HCT116 (cell line): ENCODE data around the gene CORO7. TPM values are rescaled to one million over a fixed set of nuclear protein-coding genes. Genes with fewer than 3 reads are reported as not detected.
"Not testable (repeated sequence)": the region's sequence is repeated elsewhere in the genome, so short reads cannot be mapped to it uniquely, and the experiment has no call there.

Source experiments
- ATAC-seq: fragments of 200-7000 bp; cut with Tn5 transposase; 2 replicates; pipeline ENCODE4 v1.9.1; 2020; ENCODE audit warnings: mild to moderate bottlenecking, moderate library complexity
- BruUV-seq: library from RNA; stranded (reverse); fragments of 400-500 nt; replicated peaks from 2 replicates; lab custom pipeline; 2021; lab: Mats Ljungman, UMichigan
- CTCF ChIA-PET: fragments of 300-600 bp; sonication (Branson Sonifier 250); formaldehyde crosslinking; loops from one replicate; lab custom pipeline; 2021; ENCODE audit warnings: antibody characterized with exemption; lab: Charles Lee
- POLR2A ChIA-PET: fragments of 300-600, 350-600 bp; sonication (Branson Sonifier 250); formaldehyde crosslinking; loops from one replicate; lab custom pipeline; 2021; ENCODE audit warnings: antibody characterized with exemption; lab: Charles Lee
- RAD21 ChIA-PET, 2 experiments: fragments of 300-600 bp; sonication (Branson Sonifier 250); formaldehyde crosslinking; loops; one replicate each; lab custom pipeline; 2023; ENCODE audit warnings: low total read pairs in 2 of 2; ENCODE audit not compliant: uncharacterized antibody in 2 of 2, unreplicated experiment in 2 of 2, low non-redundant PET in 1 of 2; lab: Charles Lee
- DNase-seq: peaks from one replicate; pipeline ENCODE4 v3.0.0-alpha.2; 2010; ENCODE audit warnings: low read depth, low spot score
- H2AFZ ChIP-seq: fragments of 200-600 bp; shearing (Covaris generic), sonication (generic); 2 replicates; pipeline ENCODE4 v1.6.1; 2017; ENCODE audit warnings: low read depth, mixed run types, mixed read lengths, antibody characterized with exemption, low read length; ENCODE audit not compliant: poor library complexity, severe bottlenecking
- H3K27ac ChIP-seq: 2 replicates; pipeline ENCODE4 v1.5.1; 2012; ENCODE audit warnings: low read depth, low read length
- H3K27me3 ChIP-seq: fragments of 200-600 bp; sonication (generic); 2 replicates; pipeline ENCODE4 v1.6.1; 2016; ENCODE audit warnings: mixed run types, low read length, mixed read lengths; ENCODE audit not compliant: insufficient read depth
- H3K36me3 ChIP-seq, 2 experiments: fragments of 200-500 bp in 1 of 2; fragments of 200-600 bp in 1 of 2; sonication (Bioruptor generic) in 1 of 2; sonication (generic) in 1 of 2; 2 replicates each; pipeline versions ENCODE4 v1.5.1 to v1.6.1; 2014 to 2016; ENCODE audit warnings: low read length in 2 of 2, inconsistent platforms in 1 of 2, mixed read lengths in 1 of 2, mixed run types in 1 of 2; ENCODE audit not compliant: insufficient read depth in 2 of 2, control insufficient read depth in 1 of 2
- H3K4me1 ChIP-seq, 2 experiments: fragments of 200-600 bp in 1 of 2; sonication (generic) in 1 of 2; 2 replicates each; pipeline versions ENCODE4 v1.5.1 to v1.6.1; 2012 to 2017; ENCODE audit warnings: low read length in 2 of 2, inconsistent platforms in 1 of 2, mild to moderate bottlenecking in 1 of 2, mixed read lengths in 1 of 2, mixed run types in 1 of 2, moderate library complexity in 1 of 2; ENCODE audit not compliant: insufficient read depth in 2 of 2, control insufficient read depth in 1 of 2
- H3K4me2 ChIP-seq: fragments of 200-600 bp; sonication (generic); 2 replicates; pipeline ENCODE4 v1.6.1; 2017; ENCODE audit warnings: mixed run types, low read length, mixed read lengths
- H3K4me3 ChIP-seq, 2 experiments: fragments of 200-600 bp in 1 of 2; sonication (generic) in 1 of 2; replicated peaks in 1 of 2; 2 replicates each; pipeline ENCODE4 v1.5.1; 2011 to 2016; ENCODE audit warnings: low read length in 2 of 2, control low read depth in 1 of 2, low read depth in 1 of 2, mild to moderate bottlenecking in 1 of 2, mixed read lengths in 1 of 2, mixed run types in 1 of 2
- H3K79me2 ChIP-seq: fragments of 200-600 bp; sonication (generic); 2 replicates; pipeline ENCODE4 v1.6.1; 2017; ENCODE audit warnings: mild to moderate bottlenecking, mixed run types, low read length, moderate library complexity, mixed read lengths; ENCODE audit not compliant: insufficient read depth
- H3K9ac ChIP-seq: fragments of 200-600 bp; sonication (generic); 2 replicates; pipeline ENCODE4 v1.6.1; 2016; ENCODE audit warnings: low read length, mixed read lengths
- H3K9me2 ChIP-seq: fragments of 200-600 bp; sonication (generic), shearing (Covaris generic); 2 replicates; pipeline ENCODE4 v1.6.1; 2017; ENCODE audit warnings: mixed run types, mild to moderate bottlenecking, moderate library complexity; ENCODE audit not compliant: insufficient read depth
- H3K9me3 ChIP-seq, 2 experiments: fragments of 200-500 bp in 1 of 2; fragments of 200-600 bp in 1 of 2; sonication (Bioruptor generic) in 1 of 2; sonication (generic) in 1 of 2; 2 replicates each; pipeline ENCODE4 v1.6.1; 2014 to 2017; ENCODE audit warnings: low read length in 2 of 2, mixed read lengths in 2 of 2, inconsistent platforms in 1 of 2, low read depth in 1 of 2, mild to moderate bottlenecking in 1 of 2, mixed run types in 1 of 2, moderate library complexity in 1 of 2; ENCODE audit not compliant: control insufficient read depth in 1 of 2, insufficient read depth in 1 of 2
- H4K20me1 ChIP-seq: fragments of 200-600 bp; sonication (generic), shearing (Covaris generic); 2 replicates; pipeline ENCODE4 v1.6.1; 2017; ENCODE audit warnings: mixed run types, mild to moderate bottlenecking, moderate library complexity; ENCODE audit not compliant: insufficient read depth
- EGR1 ChIP-seq: IDR thresholded peaks from 2 replicates; pipeline ENCODE4 v1.6.1; 2012; ENCODE audit warnings: low read depth
- RAD21 ChIP-seq: IDR thresholded peaks from 2 replicates; pipeline ENCODE4 v1.6.1; 2012; ENCODE audit warnings: low read depth, mild to moderate bottlenecking
- REST ChIP-seq: IDR thresholded peaks from 2 replicates; pipeline ENCODE4 v1.6.1; 2012; ENCODE audit warnings: low read depth
- SP1 ChIP-seq: IDR thresholded peaks from 2 replicates; pipeline ENCODE4 v1.6.1; 2012; ENCODE audit warnings: low read depth
- TCF7L2 ChIP-seq: IDR thresholded peaks from 2 replicates; pipeline ENCODE4 v1.7.0; 2011; ENCODE audit warnings: borderline replicate concordance, inconsistent platforms; ENCODE audit not compliant: insufficient read depth, insufficient read length; ENCODE audit errors: extremely low read depth
- ZBTB33 ChIP-seq: IDR thresholded peaks from 2 replicates; pipeline ENCODE4 v1.6.1; 2011; ENCODE audit warnings: mild to moderate bottlenecking, low read length, moderate library complexity; ENCODE audit not compliant: insufficient replicate concordance; ENCODE audit errors: extremely low read depth
- ZFX ChIP-seq: fragments of 450-650 bp; IDR thresholded peaks from 2 replicates; pipeline ENCODE4 v1.6.1; 2017
- ZNF274 ChIP-seq: fragments of 200-500 bp; sonication (Bioruptor generic); IDR thresholded peaks from 2 replicates; pipeline ENCODE4 v1.6.1; 2014; ENCODE audit warnings: mild to moderate bottlenecking, low read depth, low read length, inconsistent platforms
- intact Hi-C: fragments of 100-400 bp; cut with micrococcal nuclease; formaldehyde crosslinking; loops from 2 replicates; pipeline ENCODE4 v1.10.0; 2022
- total RNA-seq: library from RNA; stranded (reverse); gene quantifications from one replicate; pipeline ENCODE4 v1.2.1, GENCODE V29; 2021; ENCODE audit not compliant: unreplicated experiment

Gene CORO7
- total RNA-seq, 1 experiment from 2014 or later: 21.3 TPM

DNA sequence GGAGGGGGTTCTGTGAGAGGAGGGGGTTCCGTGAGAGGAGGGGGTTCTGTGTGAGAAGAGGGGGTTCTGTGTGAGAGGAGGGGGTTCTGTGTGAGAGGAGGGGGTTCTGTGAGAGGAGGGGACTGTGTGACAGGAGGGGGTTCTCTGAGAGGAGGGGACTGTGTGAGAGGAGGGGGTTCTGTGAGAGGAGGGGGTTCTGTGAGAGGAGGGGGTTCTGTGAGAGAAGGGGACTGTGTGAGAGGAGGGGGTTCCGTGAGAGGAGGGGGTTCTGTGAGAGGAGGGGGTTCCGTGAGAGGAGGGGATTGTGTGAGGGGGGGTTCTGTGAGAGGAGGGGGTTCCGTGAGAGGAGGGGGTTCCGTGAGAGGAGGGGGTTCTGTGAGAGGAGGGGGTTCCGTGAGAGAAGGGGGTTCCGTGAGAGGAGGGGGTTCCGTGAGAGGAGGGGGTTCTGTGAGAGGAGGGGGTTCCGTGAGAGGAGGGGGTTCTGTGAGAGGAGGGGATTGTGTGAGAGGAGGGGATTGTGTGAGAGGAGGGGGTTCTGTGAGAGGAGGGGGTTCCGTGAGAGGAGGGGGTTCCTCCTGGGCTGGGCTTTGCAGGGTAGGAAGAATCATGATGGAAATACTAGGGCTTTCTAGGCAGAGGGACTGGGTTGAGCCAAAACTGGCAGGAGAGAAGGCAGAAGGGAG is 72.0 kb downstream of the CORO7 start:
- POLR2A ChIA-PET, BruUV-seq, DNase-seq, intact Hi-C loops, H3K9ac ChIP-seq, H2AFZ ChIP-seq, CTCF ChIA-PET, H3K9me3 ChIP-seq, H3K27me3 ChIP-seq, H3K4me2 ChIP-seq, H3K4me3 ChIP-seq, H3K9me2 ChIP-seq, H3K4me1 ChIP-seq, RAD21 ChIA-PET, H4K20me1 ChIP-seq: not testable (repeated sequence)
- Histone ChIP-seq H3K36me3 (peaks cover 2 to 16% of the 10 kb centered on the region in 2 experiments; a peak in 2 of 4 replicates), H3K79me2 (peaks cover 95% of the 10 kb centered on the region), H3K27ac (peak overlapping the region; percentile 17; the same call in 1 of the 2 replicates)
- ATAC-seq: peak; percentile 41; the same call in 1 of the 2 replicates

GRCh38 chr16:4342866-4343744 is 73.3 kb downstream of the CORO7 start:
- POLR2A ChIA-PET: no interaction called here
- intact Hi-C loops: no loop called here
- TF ChIP-seq EGR1 (no peak), ZNF274 (no peak), RAD21 (no peak), REST (no peak), ZBTB33 (no peak), ZFX (no peak), SP1 (no peak), TCF7L2 (no peak)

More at GRCh38 chr16:4342866-4343744, 73.3 kb downstream of the CORO7 start:
- ATAC-seq (no peak), DNase-seq (no peak)
- H3K27ac ChIP-seq: peak overlapping the region; percentile 30; the same call in 1 of the 2 replicates
- no peak overlapping the region for H2AFZ ChIP-seq
- peaks cover 9% of the 10 kb centered on the region; the same call in 1 of the 2 replicates for H4K20me1 ChIP-seq
- H3K79me2 ChIP-seq: peaks cover 81% of the 10 kb centered on the region
- no peak overlapping the region for H3K4me3 ChIP-seq
- H3K27me3 ChIP-seq: no peaks in the 10 kb centered on the region
- BruUV-seq: no TSS peak
- ChIA-PET CTCF (no interaction called here), RAD21 (no interaction called here)
- H3K36me3 ChIP-seq: peaks cover 8 to 21% of the 10 kb centered on the region in 2 experiments; a peak in 2 of 4 replicates
- H3K9me2 ChIP-seq: no peaks in the 10 kb centered on the region
- no peak overlapping the region for H3K4me2 ChIP-seq
- no peaks in the 10 kb centered on the region for H3K4me1 ChIP-seq
- no peak overlapping the region for H3K9ac ChIP-seq
- no peaks in the 10 kb centered on the region for H3K9me3 ChIP-seq
